GM19455 (cell line): ENCODE data around the gene TTC22.

Source experiments
- ATAC-seq: cut with Tn5 transposase; IDR thresholded peaks from one replicate; pipeline ENCODE4 v1.9.1; 2021; ENCODE audit not compliant: unreplicated experiment

TTC22 gene

DNA sequence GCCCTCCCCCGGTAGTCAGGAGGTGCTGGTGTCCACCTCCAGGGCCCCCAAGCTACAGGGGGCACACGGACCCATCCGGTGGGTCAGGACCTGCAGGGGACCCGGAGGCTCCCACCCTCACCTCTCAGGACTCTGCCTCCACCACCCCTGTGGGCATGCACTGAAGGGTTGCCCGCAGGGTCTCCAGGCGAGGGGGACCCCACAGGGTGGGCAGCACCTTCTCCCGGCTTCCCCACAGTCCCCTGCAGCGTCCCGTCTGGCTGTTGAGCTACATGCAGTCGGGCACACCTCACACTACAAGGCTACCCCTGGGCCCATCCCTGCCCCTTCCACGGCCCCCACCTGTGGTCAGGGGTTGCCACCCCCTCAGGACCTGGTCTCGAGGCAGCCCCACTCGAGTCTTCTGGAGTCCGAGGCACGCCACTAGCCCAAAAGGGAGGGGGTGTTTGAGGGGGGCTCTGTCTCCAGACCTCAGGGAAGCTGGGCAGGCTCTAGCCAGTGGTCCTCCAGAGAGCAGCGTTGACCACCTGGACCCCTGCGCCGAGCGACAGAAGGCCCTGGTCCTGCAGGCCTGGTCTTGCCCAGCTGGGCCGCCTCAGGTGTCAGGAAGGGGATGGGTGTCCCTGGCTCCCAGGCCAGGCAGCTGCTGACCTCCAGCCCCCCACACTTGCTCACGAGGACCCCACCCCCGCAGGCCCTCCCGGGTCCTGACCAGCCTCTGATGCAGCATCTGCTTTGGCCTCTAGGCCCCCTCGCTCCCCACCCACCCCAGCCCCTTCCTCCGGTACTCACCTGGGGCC, 46.4 kb downstream of the TTC22 start:
- ATAC-seq = no peak

DNA sequence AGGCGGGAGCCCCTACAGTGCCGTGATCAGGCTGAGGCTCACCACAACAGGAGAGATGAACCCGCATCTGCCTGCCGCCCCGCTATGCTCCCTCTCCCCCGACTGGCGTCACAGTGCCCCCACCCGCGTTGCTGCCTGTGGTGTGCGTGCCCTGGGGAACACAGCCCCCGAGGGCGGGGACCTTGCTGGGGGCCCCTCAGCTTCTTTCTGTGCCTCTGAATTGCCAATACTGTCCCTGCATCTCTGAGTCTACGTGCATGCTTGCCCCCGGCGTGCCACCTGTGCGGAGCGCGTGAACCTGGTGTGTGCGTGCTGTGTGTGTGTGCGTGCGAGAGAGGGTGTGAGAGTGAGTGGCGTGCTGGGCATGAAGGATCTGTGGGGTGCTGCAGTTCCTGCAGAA, 47.1 kb downstream of the TTC22 start:
- ATAC-seq = no peak

DNA sequence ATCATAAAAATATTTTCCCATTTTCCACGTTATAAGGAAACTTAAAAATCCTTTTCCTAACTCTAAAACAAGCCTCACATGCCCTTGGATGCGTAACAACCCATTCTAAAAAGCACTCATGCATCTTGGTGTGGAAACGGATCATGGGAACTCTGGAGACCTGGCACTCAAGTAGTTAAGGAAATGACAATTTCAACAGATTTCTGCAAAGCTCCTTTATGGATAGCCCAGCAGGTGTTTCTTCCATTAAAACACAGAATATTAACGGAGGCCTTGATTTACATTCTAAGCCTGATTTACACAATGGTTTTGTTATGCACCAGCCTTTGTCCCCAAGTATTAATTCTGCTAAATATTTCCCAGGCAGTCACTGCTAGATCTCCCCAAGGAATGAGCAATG, 49.7 kb downstream of the TTC22 start:
- no peak for ATAC-seq

DNA sequence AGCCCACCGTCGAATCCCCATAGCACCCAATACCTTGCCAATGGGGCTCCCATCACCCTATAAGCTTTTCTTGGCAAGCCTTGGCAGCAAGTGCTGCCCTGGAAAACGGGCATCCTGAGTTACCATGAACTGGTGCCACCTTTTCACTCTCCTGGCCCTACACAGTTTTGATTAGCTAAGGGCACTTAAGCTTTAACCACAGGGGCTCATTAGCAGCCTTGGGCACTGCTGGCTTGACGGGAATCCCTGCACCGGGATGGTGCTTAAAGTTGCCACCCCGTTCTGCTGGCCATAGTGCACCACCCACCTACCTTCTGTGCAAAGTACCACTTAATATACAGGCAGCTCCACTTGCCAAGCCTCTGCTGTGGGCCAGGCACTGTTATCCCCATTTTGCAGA, 50.5 kb downstream of the TTC22 start:
- no peak for ATAC-seq

DNA sequence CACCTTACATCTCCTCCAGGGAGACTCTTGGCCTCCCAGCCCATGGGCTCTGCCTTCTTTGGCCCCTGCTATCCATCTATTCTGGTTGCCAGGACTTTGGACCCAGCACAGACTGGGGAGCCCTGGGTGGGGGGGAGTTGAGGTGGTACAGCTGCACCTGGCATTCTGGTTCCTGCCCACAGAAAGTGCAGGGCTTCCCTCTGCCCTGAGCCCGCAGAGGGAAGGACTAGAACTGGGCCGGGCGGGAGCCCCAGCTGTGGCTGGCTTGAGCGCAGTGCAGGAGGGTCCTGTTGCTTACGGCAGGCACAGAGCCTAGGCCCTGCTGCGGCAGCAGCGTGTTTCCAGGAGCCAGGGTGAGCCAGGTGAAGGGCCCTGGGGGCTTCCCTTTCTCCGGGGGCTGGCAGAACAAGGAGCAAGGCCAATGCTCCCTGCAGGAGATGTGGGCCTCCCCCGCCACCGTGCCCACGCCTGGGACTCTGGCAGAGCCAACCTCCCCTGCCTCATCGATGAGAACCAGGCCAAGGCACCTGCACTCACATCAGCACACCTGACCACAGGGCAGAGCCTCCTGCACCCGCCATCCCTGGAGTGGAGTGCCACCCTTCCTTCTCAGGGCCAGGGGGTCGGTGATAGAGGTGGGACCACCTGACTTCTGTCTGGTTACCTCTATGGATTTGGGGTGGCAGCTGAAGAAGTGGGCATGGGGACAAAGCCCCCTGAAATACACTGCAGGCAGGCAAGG, 52.9 kb downstream of the TTC22 start:
- no peak for ATAC-seq

DNA sequence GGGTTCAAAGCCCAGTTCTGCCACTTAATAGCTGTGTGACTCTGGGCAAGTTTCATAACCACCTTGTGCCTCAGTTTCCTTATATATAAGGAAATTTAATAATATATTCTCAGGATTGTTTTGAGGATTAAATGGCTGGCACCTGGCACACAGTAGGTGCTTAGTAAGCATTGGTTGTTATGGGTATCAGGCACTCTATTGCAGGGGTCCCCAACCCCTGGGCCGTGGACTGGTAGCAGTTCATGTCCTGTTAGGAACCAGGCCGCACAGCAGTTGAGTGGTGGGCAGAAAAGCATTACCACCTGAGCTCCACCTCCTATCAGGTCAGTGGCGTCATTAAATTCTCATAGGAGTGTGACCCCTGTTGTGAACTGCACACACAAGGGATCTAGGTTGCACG, 55.3 kb downstream of the TTC22 start:
- no peak for ATAC-seq

DNA sequence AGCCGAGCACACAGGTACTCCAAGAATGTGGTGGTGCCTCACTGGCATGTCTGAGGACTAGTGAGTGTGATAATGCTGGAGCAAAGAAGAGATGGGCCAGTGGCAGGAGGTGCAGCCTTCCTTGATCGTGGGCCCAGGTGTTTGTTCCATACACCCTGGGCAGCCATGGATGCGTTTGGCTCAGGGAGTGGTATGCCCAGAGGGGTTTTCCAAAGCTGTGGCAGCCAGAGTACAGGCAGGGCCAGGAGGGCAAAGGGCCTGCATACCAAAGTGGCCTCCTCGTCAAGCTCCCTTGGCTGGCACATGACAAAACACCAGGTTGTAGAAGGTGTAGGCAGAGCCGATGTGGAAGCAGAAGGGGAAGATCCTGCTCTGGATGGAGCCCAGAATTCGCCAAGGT, 55.8 kb downstream of the TTC22 start:
- no peak for ATAC-seq

DNA sequence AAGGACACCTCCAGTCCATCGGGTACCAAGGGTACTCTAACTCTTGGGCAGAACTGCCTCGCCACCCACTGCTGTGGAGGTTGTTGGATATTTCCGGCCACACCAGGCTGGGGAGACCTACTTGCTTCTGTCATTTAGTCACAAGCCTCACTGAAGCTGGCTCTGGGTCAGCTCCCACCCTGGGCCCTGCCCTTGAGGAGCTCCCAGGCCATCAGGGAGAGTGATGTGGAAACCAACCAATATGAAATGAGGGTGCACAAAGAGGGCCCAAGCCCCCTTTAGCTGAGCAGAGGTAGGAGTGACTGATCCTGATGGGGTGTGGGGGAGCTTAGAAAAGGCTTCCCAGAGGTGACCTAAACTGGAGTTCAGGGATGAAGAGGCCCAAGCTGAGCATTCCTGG, 56.4 kb downstream of the TTC22 start:
- no peak for ATAC-seq

DNA sequence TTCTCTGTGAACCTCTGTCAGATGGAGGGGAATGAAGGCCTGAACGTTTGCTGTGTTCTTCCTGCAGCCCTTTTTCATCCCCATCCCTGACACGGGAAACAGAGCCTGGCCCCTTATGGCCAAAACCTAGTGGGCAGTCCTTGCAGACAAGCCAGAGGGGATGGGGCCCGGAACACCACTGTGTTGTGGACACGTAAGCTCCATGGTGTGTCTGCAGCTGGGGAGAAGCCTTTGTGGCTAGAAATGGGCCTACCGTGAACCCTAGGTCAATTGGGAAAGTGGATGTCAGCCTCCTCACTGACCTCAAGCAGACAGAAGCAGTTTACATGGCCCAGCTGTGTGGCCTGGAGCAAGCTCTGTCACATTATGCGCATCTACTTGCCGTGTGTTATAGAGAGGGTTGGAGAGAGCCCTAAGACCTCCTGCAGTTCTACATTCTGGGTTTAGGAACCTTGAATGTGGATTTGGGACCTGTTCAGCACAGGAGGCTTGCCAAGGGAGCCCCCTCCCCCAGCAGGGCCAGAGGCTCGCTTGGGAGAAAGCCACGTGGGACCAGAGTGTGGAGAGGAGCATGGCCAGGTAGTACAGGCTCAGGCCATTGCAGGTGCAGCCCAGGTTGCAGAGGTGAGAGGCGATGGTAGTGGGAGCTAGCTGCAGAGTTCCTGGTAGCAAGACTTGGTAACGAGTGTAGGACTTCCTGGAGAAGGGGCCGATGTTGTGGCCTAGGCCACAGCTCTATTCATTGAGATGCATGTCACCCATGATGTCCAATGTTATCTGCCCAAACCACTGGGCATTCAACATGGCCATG, 57.5 kb downstream of the TTC22 start:
- no peak for ATAC-seq

DNA sequence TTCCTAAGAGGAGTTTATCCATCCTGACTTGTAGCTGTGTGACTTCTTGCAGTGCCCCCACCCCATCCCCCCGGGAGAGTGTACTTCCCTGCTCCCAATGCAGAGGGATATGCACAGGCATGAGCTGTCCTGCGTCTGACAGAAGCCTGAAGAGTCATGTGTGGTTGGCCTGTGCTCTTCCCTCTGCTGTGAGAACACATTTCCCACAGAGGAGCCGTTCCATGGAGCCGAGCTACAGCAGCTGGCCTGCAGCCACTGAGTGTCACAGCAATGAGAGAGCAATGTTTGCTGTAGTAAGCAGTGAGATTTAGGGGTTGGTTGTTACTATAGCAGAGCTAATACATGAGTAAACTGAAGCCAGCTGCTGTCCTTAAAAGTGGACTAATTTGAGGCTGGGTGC, 58.8 kb downstream of the TTC22 start:
- ATAC-seq = no peak

DNA sequence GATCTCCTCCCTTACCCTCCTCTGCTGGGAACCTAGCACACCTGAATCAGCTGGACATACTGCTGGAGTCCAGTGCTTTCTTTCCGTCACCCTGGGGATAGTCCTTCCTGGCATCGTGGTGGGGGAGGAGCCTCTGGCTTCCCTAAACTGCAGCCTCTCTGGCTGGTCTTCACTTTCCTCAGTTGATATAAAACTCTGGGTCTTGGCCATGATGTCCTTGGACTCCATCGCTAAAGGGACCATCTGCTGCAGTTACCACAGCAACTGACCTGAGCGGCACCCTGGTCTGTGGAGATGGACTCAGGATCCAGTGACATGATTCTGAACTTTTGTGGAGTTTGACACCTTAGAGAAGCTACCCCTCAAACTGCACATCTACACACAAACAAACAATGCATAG, 59.6 kb downstream of the TTC22 start:
- no peak for ATAC-seq

DNA sequence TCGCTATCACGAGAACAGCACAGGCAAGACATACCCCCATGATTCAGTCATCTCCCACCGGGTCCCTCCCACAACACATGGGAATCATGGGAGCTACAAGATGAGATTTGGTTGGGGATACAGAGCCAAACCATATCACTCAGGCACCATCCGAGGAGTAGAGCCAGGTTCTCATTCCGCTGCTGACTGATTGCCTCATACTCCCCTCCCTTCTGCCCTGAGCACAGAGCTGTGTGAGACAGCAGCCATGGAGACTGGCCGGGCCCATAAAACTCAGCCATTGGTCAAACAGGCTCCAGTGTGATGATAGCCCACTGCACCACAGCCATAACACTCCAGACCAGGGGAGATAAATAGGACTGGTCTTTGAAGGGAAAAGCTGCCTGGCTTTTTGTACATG, 62.9 kb downstream of the TTC22 start:
- ATAC-seq = no peak

DNA sequence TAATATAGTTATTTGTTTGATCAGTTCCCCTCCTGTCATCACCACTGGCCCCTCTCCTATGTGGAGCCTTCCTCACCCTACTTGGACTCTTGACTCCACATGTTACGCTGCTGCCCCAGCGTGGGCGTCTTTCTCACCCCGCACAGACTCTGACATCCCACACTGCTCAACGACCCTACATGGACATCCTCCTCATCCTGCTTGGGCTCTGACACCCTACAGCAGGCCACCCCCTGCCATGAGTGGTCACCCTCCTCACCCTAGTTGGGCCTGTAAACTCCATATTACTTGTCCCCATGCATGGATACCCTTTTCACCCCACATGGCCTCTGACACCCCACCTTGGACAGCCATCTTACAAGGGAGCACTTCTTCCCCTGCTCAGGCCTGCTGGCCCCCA, 64.4 kb downstream of the TTC22 start:
- ATAC-seq = no peak
